ENCODE data around the gene CD9.
"Not testable (repeated sequence)": the region's sequence is repeated elsewhere in the genome, so short reads cannot be mapped to it uniquely, and the experiment has no call there.

Gene CD9

DNA sequence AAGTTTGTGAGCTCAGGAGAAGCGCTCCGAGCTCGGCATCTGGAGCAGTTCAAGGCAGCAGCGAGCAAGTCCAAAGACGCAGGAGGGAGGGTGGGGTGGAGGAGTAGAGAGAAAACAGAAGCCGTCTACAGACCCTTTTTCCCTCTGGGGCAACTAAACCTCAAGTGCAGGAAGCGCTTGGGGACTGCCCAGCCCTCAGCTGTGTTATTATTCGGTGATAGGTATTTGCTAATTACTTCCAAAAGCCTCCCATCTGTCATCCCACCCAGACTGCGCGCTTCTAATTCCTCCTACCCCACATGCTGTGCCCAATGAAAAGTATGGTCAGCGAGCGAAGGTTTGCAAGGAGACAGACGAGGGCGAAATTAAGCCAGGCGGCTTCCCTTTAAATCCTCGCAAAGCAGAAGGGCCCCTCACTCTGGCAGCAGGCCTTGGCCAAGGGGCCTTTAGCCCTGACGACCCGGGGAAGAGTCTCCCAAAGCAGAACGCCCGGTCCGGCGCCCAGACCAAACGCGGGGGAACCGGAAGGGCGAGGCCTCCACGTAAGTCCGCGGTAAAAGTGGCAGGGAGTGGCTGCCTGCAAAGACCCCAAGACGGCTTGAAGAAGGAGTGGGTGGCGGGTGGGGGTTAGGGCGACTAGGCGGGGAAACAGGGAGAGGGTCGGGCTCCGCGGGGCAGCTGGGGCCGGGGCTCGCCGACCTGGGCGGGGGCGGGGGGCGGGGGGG lies 507 bp upstream of the CD9 start:
- no peak for DNase-seq

DNA sequence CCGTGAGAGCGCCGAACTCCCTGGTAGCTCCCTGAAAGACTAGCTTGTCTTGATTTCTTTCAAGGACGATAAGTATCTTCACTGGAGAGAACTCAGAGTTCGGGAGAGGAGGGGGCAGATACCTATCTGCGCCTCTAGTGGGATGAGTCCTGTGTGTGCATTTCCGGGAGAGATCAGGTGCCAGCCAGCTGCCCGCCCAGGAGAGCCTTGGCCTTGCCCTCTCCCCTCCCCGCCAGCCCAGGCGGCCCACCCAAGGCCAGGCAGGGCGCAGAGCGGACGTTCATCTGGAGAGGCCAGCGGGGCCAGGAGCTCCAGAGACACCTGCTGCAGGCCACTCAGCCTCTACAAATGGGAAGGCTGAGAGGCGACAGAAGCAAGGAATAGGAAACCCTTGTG lies 1.0 kb downstream of the CD9 start:
- peak; percentile 42 to 61 for DNase-seq

DNA sequence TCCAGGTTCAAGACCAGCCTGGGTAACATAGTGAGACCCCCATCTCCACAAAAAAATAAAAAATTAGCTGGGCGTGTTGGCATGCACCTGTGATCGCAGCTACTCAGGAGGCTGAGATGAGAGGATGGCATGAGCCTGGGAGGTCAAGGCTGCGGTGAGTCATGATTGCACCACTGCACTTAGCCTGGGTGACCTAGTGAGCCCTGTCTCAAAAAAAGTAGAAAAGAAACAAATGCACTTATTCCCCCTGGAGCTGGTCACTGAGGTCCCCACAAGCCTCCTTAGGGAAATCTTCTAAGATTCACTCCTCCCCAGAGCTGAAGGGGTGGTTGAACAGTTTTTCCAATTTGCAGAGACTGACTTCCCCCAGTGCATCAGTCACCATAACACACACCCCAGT lies 1.6 kb downstream of the CD9 start:
- no peak for DNase-seq

DNA sequence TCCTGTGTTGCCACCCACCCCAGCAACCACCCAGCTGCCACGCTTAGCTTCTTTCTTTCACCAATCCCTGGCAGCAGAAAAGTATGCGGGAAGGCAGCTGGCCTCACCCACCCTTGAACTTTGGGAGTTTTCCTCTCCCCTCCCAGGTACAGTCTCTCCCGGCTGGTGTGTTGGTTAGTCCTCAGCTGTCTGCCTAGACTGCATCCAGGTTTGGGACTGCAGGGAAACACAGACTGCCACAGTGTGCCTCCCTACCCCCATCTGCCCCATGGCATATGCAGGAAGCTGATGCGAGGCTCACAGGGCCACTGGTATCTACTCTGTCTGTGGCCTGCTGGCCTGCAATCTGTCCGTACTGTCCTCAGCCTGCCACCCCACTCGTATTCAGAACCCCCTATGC lies 2.1 kb downstream of the CD9 start:
- DNase-seq, result no peak

DNA sequence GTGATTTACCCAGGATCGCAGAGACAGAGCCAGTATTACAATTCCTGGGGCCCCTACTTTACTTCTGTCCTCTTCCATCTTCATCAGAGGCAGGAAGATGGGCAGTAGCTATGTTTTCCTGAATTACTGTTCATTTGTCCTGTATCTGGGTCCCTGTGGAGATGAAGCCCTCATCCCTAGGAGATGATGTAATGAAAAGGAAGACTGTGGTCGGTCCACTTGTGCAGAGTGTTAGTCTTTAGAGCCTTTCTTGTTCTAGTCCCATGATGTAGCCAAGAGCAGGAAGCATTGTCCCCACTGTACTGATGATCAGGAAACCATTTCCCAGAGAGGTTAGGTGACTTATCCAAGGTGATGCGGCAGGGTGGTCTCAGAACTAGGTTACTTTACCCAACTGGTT lies 2.6 kb downstream of the CD9 start:
- no peak for DNase-seq

DNA sequence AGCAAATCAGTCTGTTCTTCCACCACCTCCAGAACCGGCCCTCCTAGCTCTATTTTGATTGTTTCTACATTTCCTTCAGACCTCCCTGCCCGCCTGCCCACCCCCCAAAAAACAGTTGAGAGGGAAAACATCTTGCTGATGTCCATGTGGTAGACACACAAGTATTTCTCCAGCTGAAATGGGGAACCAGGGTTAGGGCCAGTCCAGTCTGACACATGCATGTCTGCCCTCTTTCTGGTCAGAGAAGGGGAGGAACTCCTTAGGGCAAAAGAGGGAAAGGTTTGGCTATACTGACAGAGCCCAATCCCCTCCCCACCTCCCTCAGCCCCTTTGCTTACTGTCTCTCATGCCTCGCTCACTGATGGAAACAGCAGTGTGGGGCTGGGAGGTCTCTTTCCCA lies 3.4 kb downstream of the CD9 start:
- no peak for DNase-seq

DNA sequence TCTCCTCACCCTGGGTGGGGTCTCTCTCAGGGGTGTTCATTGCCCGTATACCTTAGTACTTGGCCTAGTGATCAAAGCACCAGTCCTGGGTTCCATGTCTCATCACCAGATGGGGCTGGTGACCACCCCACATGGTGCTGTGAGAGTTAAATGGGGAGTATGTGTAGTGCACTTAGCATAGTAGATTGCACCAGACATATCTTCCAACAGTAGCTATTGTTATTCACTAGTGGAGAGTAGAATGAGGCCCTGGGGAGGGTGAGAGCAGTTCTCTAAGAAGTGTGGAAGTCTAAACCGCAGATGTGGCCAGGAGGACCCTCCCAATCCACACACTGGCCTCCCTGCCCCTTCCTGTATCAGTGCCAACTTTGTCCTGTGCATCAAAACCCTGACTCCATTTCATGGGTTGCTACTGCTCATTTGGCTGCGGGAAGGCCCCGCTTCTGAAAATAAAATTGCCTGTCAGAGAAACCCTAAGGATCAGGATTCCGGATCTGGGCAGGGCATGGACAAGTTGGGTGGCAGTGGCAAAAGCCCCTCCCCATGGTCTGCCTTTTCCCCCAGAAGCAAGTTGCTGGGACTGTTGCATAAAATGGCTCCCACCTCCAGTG lies 4.4 kb downstream of the CD9 start:
- no peak for DNase-seq

DNA sequence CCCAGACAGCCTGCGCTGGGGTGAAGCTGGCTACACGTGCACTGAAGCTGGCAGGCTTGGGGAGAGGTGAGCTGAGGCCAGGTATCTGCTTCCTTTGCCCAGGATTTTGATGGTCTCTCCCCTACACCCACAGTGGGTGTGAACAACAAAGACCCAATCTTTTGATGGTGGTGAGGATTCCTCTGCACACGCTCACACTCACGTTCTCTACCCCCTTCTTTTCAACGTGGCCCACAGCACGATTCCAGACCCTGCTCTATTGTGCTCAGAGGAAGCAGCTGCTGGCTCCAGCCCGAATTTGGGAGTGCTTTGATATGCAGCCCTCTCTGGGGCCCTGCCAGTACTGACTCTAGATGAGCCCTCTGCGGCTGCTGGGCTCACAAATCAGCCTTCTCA lies 4.9 kb downstream of the CD9 start:
- no peak for DNase-seq

DNA sequence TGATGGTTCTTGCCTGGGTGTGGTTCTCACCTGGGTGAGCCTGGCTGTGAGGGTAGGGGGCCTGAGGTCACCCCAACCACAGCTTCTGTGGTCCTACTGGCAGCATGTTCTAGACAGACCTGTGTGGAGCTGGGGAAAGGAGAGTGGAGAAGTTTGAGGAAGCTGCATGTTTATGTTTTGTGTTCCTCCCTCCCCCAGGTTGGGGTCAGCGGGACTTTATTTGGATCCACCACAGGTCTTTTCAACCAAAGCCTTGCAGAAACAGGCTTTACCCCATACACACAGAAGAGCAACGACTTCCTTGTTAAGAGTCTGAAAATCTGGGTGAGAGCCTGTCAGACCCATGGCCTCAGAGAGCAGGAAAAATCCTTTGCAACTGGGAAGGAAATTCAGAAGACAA lies 5.6 kb downstream of the CD9 start:
- DNase-seq, result no peak

DNA sequence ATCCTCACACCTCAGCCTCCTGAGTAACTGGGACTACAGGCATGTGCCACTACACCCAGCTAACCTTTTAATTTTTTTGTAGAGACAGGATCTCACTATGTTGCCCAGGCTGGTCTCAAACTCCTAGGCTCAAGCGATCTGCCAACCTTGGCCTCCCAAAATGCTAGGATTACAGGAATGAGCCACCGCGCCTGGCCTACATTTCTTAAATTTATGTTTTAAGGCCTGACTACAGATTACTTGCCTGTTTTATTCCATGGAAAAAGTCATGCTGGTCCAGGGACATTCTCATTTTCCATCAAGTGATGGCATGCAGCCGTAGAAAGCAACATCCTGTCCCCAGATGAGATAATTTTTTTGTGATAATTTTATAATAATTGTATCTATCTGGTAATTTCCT lies 6.1 kb downstream of the CD9 start:
- no peak for DNase-seq

DNA sequence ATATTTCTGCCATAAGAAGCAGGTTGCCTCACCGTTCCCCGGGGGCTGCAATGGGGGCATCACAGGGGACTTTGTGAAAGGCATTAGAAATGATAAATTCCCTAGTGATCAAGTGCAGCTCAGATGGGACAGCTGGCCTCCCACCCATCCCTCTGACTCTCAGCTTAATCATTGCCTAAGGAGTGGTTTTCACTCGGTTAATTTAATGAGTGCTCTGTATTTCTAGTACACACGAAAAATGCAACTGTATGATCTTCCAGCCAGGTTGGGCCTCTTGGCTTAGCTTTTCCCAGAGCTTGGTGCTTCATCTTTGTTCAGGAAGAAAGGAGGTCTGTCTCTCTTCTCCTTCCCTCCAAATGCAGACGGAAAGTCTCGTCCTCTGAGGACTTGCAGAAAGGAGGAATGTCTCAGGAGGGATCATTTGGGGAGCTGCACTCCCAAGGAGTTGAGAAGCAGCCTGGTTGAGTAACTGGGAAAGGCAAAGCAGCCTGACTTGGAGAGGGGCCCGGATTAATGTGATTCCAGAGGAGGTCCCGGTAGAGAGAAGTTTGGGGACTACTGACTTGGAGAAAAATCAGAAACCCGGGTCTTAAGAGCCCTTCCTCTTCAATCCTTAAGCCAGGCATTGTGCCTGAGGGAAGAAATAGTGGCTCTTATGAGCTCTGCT lies 7.2 kb downstream of the CD9 start:
- no peak for DNase-seq

DNA sequence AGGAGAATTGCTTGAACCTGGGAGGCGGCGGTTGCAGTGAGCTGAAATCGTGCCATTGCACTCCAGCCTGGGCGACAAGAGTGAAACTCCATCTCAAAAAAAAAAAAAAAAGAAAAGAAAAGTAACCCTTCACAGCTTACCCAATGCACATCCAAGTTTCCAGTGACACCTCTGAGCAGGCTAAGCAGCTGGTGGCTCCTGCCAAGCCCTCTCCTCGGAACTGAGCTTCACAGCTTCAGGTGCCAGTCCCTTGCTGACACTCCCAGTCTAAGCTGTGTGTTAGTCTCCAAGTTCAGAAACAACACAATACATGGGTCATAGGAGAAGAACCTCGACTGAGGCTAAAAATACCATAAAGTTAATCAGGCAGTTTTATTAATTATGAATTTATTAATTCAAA lies 7.9 kb downstream of the CD9 start:
- DNase-seq, result no peak

DNA sequence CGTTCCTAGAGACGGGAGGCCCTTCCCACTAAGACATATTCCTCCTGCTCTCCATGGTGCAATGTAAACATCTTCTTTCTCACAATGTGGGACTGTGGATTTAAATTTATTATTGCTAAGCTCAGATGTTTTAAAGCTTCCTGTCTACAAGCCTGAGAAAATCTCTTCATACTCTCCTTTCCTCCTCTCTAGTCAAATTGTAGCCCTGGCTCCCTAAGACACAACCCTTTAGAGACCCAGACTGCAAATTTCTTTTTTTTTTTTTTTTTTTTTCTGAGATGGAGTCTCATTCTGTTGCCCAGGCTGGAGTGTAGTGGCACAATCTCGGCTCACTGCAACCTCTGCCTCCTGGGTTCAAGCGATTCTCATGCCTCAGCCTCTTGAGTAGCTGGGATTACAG lies 9.2 kb downstream of the CD9 start:
- DNase-seq, result not testable (repeated sequence)

DNA sequence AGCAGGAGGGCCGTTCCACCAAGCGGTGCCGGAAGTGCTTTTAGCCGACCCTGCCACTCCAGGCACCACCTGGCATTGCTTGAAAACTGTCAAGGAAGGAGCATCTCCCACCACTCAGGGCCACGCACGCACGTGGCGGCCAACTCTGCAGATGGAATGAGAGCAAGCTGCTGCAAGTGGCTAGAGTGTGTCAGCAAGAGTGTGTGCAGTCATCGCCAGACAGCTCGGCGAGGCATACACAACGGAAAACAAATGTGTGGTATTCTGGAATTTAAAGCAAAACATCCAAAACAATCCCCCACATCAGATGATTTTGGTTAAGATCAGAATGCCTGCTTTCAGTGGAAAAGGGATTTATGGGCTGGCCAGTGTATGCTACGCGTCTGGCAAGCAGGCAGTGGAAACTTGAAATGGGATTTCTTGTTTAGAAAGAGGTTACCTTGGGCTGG lies 11.2 kb downstream of the CD9 start:
- no peak for DNase-seq

DNA sequence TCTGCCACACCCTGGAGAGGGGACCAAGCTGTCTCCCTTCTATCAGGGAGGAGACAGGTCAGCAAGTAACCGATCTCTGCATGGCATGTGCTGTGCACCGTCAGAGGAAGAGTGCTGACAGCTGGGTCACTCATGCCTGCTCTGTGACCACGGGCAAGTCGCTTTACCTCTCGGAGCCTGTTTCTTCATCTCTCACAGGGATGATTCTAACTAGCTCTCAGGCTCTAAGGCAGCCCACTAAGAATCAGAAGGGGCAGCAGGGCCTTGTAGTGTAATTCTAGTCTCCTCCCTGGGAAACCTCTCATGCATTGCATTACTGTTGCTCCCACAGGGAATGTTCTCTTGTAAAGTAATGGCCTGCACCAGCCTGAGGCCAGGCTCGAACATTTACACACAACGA lies 11.9 kb downstream of the CD9 start:
- no peak for DNase-seq

DNA sequence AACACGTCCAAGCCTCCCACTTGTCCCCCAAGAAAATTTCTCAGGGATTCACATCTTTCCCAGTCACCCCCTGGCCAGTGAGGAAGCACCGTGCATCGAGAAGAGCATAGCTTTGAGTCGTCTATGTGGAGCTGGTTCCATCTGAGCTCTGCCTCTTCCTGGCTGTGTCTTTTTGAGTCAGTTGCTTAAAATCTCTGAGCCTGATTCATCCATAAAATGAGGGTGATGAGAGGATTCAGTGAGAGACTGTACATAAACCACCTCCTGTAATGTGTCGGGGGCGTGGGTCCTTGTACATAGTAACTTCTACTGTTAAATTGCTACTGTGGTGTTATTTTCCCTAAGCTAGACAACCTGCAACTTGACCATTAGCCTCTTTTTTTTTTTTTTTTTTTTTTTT lies 13.8 kb downstream of the CD9 start:
- no peak for DNase-seq

DNA sequence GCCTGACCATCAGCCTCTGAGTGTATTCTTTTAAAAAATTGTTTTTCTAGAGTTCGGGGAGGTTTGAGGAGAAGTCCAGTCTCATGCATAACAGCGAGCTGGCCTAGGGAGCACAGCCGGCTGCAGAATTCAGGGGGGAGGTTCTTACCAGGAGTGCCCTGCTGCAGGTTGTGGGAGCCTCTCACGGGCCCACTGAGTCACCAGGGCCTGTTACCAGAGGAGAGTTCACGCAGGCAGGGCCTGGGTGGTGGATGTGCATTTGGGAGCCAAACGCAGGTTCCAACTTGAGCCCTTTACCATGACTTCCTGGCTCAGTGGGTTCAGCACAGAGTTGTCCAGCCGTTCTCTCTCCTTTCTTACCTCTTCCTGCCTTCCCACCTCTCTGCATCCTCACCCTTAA lies 14.4 kb downstream of the CD9 start:
- DNase-seq, result no peak

DNA sequence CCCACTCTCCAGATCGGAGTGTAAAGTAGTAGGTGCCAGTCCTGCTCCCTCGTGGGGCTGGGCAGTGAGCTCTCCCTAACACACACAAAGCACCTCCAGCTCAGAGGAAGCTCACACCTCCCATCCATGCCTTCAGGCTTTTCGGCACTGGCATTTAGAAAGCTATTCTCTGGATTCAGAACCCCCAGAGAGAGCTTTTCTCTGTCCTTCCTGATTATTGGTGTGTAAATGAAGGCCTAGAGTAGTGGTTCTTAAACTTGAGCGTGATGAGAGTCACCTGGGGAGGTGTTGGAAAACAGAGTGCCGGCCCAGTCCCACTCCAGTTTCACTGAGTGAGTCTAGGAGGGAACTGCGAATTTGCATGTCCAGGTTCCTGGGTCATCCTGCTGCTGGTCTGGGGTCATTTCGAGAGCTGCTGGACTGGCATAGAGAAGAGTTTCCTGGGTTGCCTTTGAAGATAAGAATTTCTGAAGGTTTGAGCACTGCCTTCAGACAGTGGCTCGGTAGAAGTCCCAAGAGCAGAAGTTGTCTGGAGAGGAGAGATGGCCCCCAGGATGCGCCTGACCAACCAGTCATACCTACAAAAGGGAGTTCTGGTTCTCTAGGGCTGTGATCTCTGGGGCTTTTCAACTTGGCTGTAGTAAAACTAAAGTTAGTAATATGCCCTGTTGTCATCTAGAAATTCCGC lies 15.1 kb downstream of the CD9 start:
- no peak for DNase-seq

DNA sequence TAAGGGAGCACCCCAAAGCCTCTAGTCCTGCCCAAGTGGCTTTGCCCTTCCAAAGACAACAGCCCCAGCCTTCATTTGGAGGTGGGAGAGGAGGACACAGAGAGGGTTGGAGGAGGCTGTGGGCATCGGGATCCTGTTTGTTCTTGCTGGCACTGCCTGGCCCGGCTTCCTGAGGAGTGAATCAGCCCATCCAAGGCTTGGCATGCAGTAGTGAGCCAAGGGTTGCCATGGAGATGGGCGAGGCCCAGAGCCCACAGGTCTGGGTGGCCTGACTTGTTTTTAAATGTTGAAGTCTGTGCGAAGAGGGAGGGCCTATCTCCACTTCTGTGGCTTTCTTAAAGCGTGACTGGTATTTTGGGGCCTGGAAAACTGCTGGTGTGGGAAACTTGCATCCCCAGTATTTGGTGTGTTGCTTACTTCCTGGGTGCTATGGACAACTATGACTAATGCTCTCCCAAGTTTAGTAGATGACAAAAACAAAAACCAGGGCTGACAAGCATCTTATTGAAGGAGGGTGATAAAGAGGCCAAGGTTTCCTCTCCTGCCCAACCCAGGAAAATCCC lies 15.8 kb downstream of the CD9 start:
- no peak for DNase-seq

DNA sequence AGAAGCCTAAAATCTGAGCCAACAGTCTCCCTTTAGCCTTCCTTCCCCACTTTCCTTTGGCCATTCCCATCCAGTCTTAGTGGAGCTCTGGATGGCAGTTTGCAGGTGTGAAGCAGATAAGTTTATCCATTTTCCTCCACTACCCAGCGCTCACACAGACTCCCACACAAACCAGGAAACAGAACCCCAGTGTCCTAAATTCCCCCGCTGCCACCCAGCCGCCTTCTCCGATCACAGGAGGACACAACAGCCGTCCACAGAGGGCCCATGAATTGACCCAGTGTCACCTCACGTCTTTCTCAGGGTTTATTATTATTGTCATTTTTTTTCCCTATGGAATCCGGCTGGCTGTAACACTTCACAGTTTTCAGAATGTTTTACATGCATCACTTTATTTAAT lies 16.4 kb downstream of the CD9 start:
- DNase-seq, result no peak

DNA sequence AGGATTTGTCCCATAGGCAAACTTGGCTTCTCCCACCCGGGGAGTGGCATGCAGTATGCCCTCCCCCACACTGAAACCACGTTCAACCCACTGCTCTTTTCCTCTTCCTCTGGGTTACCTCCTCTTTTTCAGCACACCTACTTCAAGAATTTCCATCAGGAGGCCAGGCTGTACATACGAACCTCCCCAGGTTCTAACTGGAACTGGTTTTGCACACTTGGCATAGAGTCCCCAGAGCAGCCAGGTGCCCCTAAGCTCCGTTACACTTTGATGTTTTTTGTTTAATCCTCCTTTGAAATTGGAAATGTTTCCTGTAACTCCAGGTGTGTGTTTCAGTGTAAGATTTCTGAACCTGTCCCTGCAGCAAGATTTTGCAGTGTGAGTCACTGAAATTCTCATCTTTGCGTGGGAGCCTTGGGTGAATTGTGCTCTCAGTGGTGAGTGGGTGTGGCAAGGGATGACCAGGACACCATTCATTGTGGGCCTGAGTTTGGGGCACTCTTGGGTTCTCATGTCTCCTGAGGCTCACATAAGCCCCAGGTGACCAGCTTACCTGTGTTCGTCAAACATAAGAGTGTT lies 18.2 kb downstream of the CD9 start:
- no peak for DNase-seq

DNA sequence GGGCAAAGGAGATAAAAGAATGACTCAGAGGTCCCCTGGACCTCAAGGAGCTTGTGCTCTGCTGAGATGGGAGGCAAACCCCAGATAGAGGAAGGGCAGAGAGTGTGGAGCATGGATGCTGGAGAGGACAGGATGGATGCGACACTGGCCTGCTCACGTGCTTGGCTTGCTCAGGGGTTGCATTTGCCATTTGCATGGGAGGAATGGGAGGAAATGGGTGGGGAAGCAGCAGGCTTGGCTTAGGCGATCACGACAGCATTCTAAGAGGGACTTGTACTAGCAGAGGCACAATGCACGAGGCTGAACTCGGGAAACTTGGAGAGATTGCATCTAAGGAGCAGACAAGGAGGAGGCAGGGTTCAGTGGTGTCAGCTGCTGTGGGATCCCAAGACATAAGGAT lies 19.8 kb downstream of the CD9 start:
- DNase-seq, result no peak

DNA sequence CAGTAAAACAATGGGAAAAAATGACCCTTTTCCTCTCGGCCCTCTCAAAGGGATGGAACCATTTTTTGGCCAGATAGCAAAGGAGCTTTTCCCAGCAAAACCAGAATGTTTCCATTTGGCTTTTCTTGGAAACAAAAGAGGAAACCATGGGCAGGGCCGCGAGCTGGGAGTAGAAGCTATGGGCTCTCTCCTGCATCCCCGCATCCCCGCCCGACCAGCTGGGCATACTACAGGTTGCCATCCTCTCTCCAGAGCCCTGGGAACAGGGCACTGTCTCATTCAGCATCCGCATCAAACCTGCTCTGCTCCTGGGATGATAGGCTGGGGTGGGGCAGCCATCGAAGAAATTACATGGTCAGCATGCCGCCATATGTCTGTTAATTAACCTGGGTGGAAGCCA lies 20.9 kb downstream of the CD9 start:
- DNase-seq, result no peak
